IPS-11a (cell line): ENCODE data around the gene MLLT1.

Source experiments
- H3K4me3 ChIP-seq: one replicate; pipeline ENCODE4 v1.5.1; 2013; ENCODE audit warnings: low read depth, low read length, control low read depth

MLLT1 gene

DNA sequence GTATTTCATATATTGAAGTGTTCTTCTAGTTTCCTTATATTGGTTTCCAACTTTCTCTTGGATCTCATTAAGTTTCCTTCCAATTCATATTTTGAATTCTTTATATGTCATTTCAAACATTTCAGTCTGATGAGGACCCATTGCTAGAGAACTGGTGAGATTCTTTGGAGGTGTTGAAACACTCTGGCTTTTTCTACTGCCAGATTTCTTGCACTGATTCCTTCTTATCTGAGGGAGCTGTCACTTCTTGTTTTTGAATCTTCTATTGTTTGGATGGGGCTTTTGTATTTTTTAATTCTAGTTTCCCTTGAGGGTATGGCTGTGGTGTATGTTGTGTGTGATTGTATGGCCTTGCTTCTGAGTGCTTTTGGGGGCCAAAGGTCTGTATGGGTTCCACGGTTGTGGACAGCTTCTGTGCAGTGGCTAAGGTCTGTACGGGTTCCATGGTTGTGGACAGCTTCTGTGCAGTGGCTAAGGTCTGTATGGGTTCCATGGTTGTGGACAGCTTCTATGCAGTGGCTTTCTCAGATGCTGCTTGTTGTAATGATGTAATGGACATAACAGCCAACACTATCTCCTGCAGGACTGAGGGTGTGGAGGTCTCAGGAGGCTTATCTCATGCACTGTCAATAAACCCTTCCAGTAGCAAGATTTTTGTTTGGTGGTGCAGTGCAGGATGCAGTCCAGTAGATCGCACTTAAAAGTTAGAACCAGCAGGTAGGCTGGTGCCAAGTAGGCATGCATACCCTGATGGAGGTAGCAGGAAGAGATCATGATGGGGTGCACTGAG lies 107.5 kb downstream of the MLLT1 start:
- H3K4me3 ChIP-seq = no peak overlapping the region

DNA sequence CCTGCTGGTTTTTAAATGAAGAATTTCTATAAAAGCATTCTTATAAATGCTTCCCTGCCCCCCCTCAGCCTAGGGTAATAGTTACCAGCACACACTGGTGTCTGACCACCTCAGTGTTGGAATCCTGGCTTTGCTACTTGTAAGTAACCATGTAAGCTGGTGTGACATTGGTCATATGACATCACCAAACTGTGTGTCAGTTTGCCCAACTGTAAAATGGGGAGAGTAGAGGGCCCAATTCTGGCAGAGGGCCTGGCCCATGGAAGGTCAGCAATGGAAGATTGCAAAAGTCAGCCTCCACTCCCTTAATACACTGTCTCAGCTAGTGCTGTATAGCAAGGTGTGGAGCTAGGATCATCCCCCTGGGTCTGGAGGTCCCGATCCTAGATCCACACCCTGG lies 112.7 kb downstream of the MLLT1 start:
- no peak overlapping the region for H3K4me3 ChIP-seq

- H3K4me3 ChIP-seq = no peak overlapping the region
Measured at GRCh38 chr19:6164906-6165531, 114.8 kb downstream of the MLLT1 start.

- H3K4me3 ChIP-seq = no peak overlapping the region
Measured at GRCh38 chr19:6161271-6161850, 118.4 kb downstream of the MLLT1 start.
